ENCODE measurements around the gene SCAPER.

GRCh38 chr15:76773234-76773633 lies 131.9 kb downstream of the SCAPER start:
- TF ChIP-seq FOXP2 (optimal IDR thresholded peaks at IDR 0.05; ENCODE audit: borderline replicate concordance, extremely low read depth, extremely low read length, insufficient read depth) (no peak), TAF1 (IDR thresholded peaks at IDR 0.05; ENCODE audit: borderline replicate concordance, insufficient read depth, low read length) (no peak), POLR2AphosphoS5 (IDR thresholded peaks at IDR 0.05; ENCODE audit: low read depth, low read length) (no peak), SIN3A (IDR thresholded peaks at IDR 0.05; ENCODE audit: borderline replicate concordance, insufficient read depth, low read length) (no peak)
- TF ChIP-seq, protein P1, sequence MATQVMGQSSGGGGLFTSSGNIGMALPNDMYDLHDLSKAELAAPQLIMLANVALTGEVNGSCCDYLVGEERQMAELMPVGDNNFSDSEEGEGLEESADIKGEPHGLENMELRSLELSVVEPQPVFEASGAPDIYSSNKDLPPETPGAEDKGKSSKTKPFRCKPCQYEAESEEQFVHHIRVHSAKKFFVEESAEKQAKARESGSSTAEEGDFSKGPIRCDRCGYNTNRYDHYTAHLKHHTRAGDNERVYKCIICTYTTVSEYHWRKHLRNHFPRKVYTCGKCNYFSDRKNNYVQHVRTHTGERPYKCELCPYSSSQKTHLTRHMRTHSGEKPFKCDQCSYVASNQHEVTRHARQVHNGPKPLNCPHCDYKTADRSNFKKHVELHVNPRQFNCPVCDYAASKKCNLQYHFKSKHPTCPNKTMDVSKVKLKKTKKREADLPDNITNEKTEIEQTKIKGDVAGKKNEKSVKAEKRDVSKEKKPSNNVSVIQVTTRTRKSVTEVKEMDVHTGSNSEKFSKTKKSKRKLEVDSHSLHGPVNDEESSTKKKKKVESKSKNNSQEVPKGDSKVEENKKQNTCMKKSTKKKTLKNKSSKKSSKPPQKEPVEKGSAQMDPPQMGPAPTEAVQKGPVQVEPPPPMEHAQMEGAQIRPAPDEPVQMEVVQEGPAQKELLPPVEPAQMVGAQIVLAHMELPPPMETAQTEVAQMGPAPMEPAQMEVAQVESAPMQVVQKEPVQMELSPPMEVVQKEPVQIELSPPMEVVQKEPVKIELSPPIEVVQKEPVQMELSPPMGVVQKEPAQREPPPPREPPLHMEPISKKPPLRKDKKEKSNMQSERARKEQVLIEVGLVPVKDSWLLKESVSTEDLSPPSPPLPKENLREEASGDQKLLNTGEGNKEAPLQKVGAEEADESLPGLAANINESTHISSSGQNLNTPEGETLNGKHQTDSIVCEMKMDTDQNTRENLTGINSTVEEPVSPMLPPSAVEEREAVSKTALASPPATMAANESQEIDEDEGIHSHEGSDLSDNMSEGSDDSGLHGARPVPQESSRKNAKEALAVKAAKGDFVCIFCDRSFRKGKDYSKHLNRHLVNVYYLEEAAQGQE (IDR thresholded peaks at IDR 0.05; ENCODE audit: insufficient read depth in 1 of 2, low read depth in 2 of 2, low read length in 2 of 2): no peak

All from PFSK-1 (cell line).